Stimulated activated CD4-positive, alpha-beta T cell treated with anti-CD3 and anti-CD28 coated beads, Interleukin-12 subunit alpha, Interleukin-12 subunit beta, amount 100 ng/mL, for 48 hours (primary cell): ENCODE results near the gene ID1.
A peak's percentile ranks its signal among the peaks of the same experiment; 100 is the strongest.
"Not testable (repeated sequence)": the region's sequence is repeated elsewhere in the genome, so short reads cannot be mapped to it uniquely, and the experiment has no call there.

Experiments used
- DNase-seq, 3 donors: peaks; one replicate each; pipeline ENCODE4 v3.0.0-alpha.2; 2020; ENCODE audit warnings: low read depth in 2 of 3, low spot score in 1 of 3

The ID1 gene

GRCh38 chr20:31597481-31597855, 7.6 kb upstream of the ID1 start:
- DNase-seq, result no peak

- no peak for DNase-seq
These were observed 2.7 kb upstream of the ID1 start for GRCh38 chr20:31602431-31602778.

GRCh38 chr20:31602779-31603441, 2.2 kb upstream of the ID1 start:
- DNase-seq, result peak; percentile 40 to 53 (median 42)

- DNase-seq, result peak; percentile 52 to 72 (median 59)
These were observed 1.1 kb upstream of the ID1 start for GRCh38 chr20:31603822-31604566.

GRCh38 chr20:31604567-31605030, 490 bp upstream of the ID1 start:
- DNase-seq, result no peak

GRCh38 chr20:31605902-31606803, 1.1 kb downstream of the ID1 start:
- no peak for DNase-seq

GRCh38 chr20:31606804-31607639, 1.9 kb downstream of the ID1 start:
- no peak for DNase-seq

- DNase-seq, result no peak
These were observed 2.7 kb downstream of the ID1 start for GRCh38 chr20:31607640-31608250.

- DNase-seq, result no peak
These were observed 3.3 kb downstream of the ID1 start for GRCh38 chr20:31608251-31608945.

GRCh38 chr20:31612271-31612640, 7.2 kb downstream of the ID1 start:
- DNase-seq, result not testable (repeated sequence)

- no peak for DNase-seq
These were observed 10.3 kb downstream of the ID1 start for GRCh38 chr20:31615416-31615815.

- DNase-seq, result no peak
These were observed 12.5 kb downstream of the ID1 start for GRCh38 chr20:31617432-31618104.

GRCh38 chr20:31620246-31620645, 15.2 kb downstream of the ID1 start:
- no peak for DNase-seq

- DNase-seq, result not testable (repeated sequence)
These were observed 18.0 kb downstream of the ID1 start for GRCh38 chr20:31623123-31623505.

- DNase-seq, result not testable (repeated sequence)
These were observed 21.4 kb downstream of the ID1 start for GRCh38 chr20:31626534-31626933.

GRCh38 chr20:31628057-31628456, 23.0 kb downstream of the ID1 start:
- not testable (repeated sequence) for DNase-seq

- no peak for DNase-seq
These were observed 25.2 kb downstream of the ID1 start for GRCh38 chr20:31630187-31630790.

GRCh38 chr20:31632548-31633338, 27.7 kb downstream of the ID1 start:
- no peak for DNase-seq
